GM18907 (cell line): ENCODE measurements around the gene THBS1.

Experiments used
- ATAC-seq: cut with Tn5 transposase; IDR thresholded peaks from one replicate; pipeline ENCODE4 v1.9.1; 2021; ENCODE audit warnings: mild to moderate bottlenecking, moderate library complexity; ENCODE audit not compliant: unreplicated experiment

Gene THBS1

GRCh38 chr15:39580485-39581241, at the start of gene THBS1:
TSS of gene THBS1 (plus strand) at chr15:39581079. CDS start at chr15:39581858, 779 bp downstream.
- peak; percentile 38 for ATAC-seq

- ATAC-seq, result no peak
These were observed 45.9 kb upstream of the THBS1 start for GRCh38 chr15:39534996-39535395.

GRCh38 chr15:39535466-39535865, 45.4 kb upstream of the THBS1 start:
- ATAC-seq, result no peak

- ATAC-seq, result no peak
These were observed 41.9 kb upstream of the THBS1 start for GRCh38 chr15:39538936-39539335.

GRCh38 chr15:39539466-39539865, 41.4 kb upstream of the THBS1 start:
- no peak for ATAC-seq

- ATAC-seq, result no peak
These were observed 40.8 kb upstream of the THBS1 start for GRCh38 chr15:39539973-39540558.

- no peak for ATAC-seq
These were observed 38.4 kb upstream of the THBS1 start for GRCh38 chr15:39542385-39543065.

- ATAC-seq, result no peak
These were observed 37.2 kb upstream of the THBS1 start for GRCh38 chr15:39543651-39544050.

- no peak for ATAC-seq
These were observed 34.0 kb upstream of the THBS1 start for GRCh38 chr15:39546842-39547241.

- ATAC-seq, result no peak
These were observed 32.3 kb upstream of the THBS1 start for GRCh38 chr15:39548561-39548960.

GRCh38 chr15:39549912-39550311, 31.0 kb upstream of the THBS1 start:
- no peak for ATAC-seq

GRCh38 chr15:39551476-39551875, 29.4 kb upstream of the THBS1 start:
- ATAC-seq, result no peak

GRCh38 chr15:39552556-39552955, 28.3 kb upstream of the THBS1 start:
- ATAC-seq, result no peak

GRCh38 chr15:39553947-39554693, 26.8 kb upstream of the THBS1 start:
- ATAC-seq, result no peak

- no peak for ATAC-seq
These were observed 26.0 kb upstream of the THBS1 start for GRCh38 chr15:39554746-39555387.

- ATAC-seq, result no peak
These were observed 25.0 kb upstream of the THBS1 start for GRCh38 chr15:39555885-39556284.

- ATAC-seq, result no peak
These were observed 24.4 kb upstream of the THBS1 start for GRCh38 chr15:39556461-39556860.

GRCh38 chr15:39558421-39558820, 22.5 kb upstream of the THBS1 start:
- ATAC-seq, result no peak

- ATAC-seq, result no peak
These were observed 15.8 kb upstream of the THBS1 start for GRCh38 chr15:39564972-39565665.

GRCh38 chr15:39565851-39566250, 15.0 kb upstream of the THBS1 start:
- no peak for ATAC-seq
